Neural cell (in vitro differentiated cells): ENCODE results near the gene IL10RA. TPM values are rescaled to one million over a fixed set of nuclear protein-coding genes. Genes with fewer than 3 reads are reported as not detected.

ENCODE experiments used
- H2AFZ ChIP-seq: fragments of 200-600, 300-800 bp; sonication (generic), shearing (Covaris generic); 2 replicates; pipeline ENCODE4 v1.6.0; 2014; ENCODE audit warnings: low read depth, mild to moderate bottlenecking, antibody characterized with exemption, low read length, moderate library complexity
- H3F3A ChIP-seq: fragments of 200-600 bp; shearing (Covaris generic); 2 replicates; pipeline ENCODE4 v1.6.1; 2016; ENCODE audit warnings: mild to moderate bottlenecking, moderate library complexity, mixed read lengths, antibody characterized with exemption, low read length; ENCODE audit not compliant: insufficient read depth, poor library complexity, severe bottlenecking
- H3K27ac ChIP-seq: fragments of 200-600, 300-800 bp; sonication (generic), shearing (Covaris generic); 2 replicates; pipeline ENCODE4 v1.5.1; 2014; ENCODE audit warnings: mild to moderate bottlenecking, low read length, moderate library complexity
- H3K27me3 ChIP-seq: fragments of 300-800, 200-600 bp; sonication (generic), shearing (Covaris generic); 2 replicates; pipeline ENCODE4 v1.6.0; 2014; ENCODE audit warnings: mild to moderate bottlenecking, low read depth, low read length, moderate library complexity; ENCODE audit not compliant: insufficient read depth
- H3K36me3 ChIP-seq: fragments of 300-800, 200-600 bp; sonication (generic), shearing (Covaris generic); 2 replicates; pipeline ENCODE4 v1.5.1; 2014; ENCODE audit warnings: mild to moderate bottlenecking, antibody characterized with exemption, low read length, moderate library complexity; ENCODE audit not compliant: insufficient read depth
- H3K4me2 ChIP-seq: fragments of 300-800, 200-600 bp; sonication (generic), shearing (Covaris generic); 2 replicates; pipeline ENCODE4 v1.6.0; 2014; ENCODE audit warnings: mild to moderate bottlenecking, low read length
- H3K4me3 ChIP-seq: fragments of 300-800, 200-600 bp; sonication (generic), shearing (Covaris generic); 2 replicates; pipeline ENCODE4 v1.5.1; 2014; ENCODE audit warnings: mild to moderate bottlenecking, low read length, moderate library complexity
- H3K79me2 ChIP-seq: fragments of 200-600 bp; shearing (Covaris generic); replicated peaks from 2 replicates; pipeline ENCODE4 v1.6.0; 2014; ENCODE audit warnings: mild to moderate bottlenecking, low read length, moderate library complexity; ENCODE audit not compliant: insufficient read depth
- H3K9ac ChIP-seq: fragments of 300-800, 200-600 bp; sonication (generic), shearing (Covaris generic); 2 replicates; pipeline ENCODE4 v1.6.1; 2016; ENCODE audit warnings: mild to moderate bottlenecking, low read length, mixed read lengths
- H3K9me2 ChIP-seq: fragments of 200-600 bp; shearing (Covaris generic); 2 replicates; pipeline ENCODE4 v1.6.1; 2016; ENCODE audit warnings: mild to moderate bottlenecking, low read length, mixed read lengths; ENCODE audit not compliant: insufficient read depth
- H3K9me3 ChIP-seq: fragments of 200-600, 300-800 bp; sonication (generic), shearing (Covaris generic); 2 replicates; pipeline ENCODE4 v1.6.1; 2016; ENCODE audit warnings: mild to moderate bottlenecking, mixed run types, low read length, moderate library complexity, mixed read lengths
- H4K20me1 ChIP-seq: fragments of 200-600 bp; shearing (Covaris generic); 2 replicates; pipeline ENCODE4 v1.6.1; 2016; ENCODE audit warnings: mild to moderate bottlenecking, mixed run types; ENCODE audit not compliant: insufficient read depth
- CTCF ChIP-seq: fragments of 450-650 bp; IDR thresholded peaks from 2 replicates; pipeline ENCODE4 v1.5.1; 2014; ENCODE audit warnings: antibody characterized with exemption, mild to moderate bottlenecking, moderate library complexity; ENCODE audit not compliant: poor library complexity, severe bottlenecking
- EP300 ChIP-seq: fragments of 450-650 bp; conservative IDR thresholded peaks from 2 replicates; pipeline ENCODE4 v1.6.1; 2014; ENCODE audit warnings: antibody characterized with exemption, mild to moderate bottlenecking, moderate library complexity; ENCODE audit not compliant: poor library complexity, severe bottlenecking
- EZH2 ChIP-seq: fragments of 200-600, 300-800 bp; shearing (Covaris generic), sonication (generic); IDR thresholded peaks from 2 replicates; pipeline ENCODE4 v1.6.1; 2014; ENCODE audit warnings: antibody characterized with exemption, low read length, borderline replicate concordance, mild to moderate bottlenecking; ENCODE audit not compliant: insufficient read depth, poor library complexity, severe bottlenecking
- MXI1 ChIP-seq: fragments of 450-650 bp; conservative IDR thresholded peaks from 2 replicates; pipeline ENCODE4 v1.6.1; 2014; ENCODE audit warnings: antibody characterized with exemption, mild to moderate bottlenecking; ENCODE audit not compliant: poor library complexity, severe bottlenecking
- POLR2AphosphoS5 ChIP-seq: IDR thresholded peaks from 2 replicates; pipeline ENCODE4 v1.6.1; 2012
- RAD21 ChIP-seq: fragments of 450-650 bp; conservative IDR thresholded peaks from 2 replicates; pipeline ENCODE4 v1.6.1; 2014; ENCODE audit warnings: antibody characterized with exemption, mild to moderate bottlenecking, moderate library complexity
- REST ChIP-seq: IDR thresholded peaks from 2 replicates; pipeline ENCODE4 v1.6.1; 2012; ENCODE audit warnings: borderline replicate concordance
- SMC3 ChIP-seq: fragments of 450-650 bp; conservative IDR thresholded peaks from 2 replicates; pipeline ENCODE4 v1.6.1; 2014; ENCODE audit warnings: antibody characterized with exemption, mild to moderate bottlenecking, moderate library complexity; ENCODE audit not compliant: poor library complexity
- TAF1 ChIP-seq: IDR thresholded peaks from 2 replicates; pipeline ENCODE4 v1.6.1; 2012; ENCODE audit warnings: low read depth
- polyA plus RNA-seq: library from polyadenylated mRNA; depleted of rRNA; stranded (reverse); fragments of >200 nt; gene quantifications from 2 replicates; pipeline ENCODE4 v1.2.3, GENCODE V29; 2014

The IL10RA gene
- polyA plus RNA-seq, 1 donor from 2014 or later: 1.1 TPM

GRCh38 chr11:118010738-118011461, 24.7 kb downstream of the IL10RA start:
- Histone ChIP-seq H3K36me3 (no peaks in the 10 kb centered on the region), H4K20me1 (no peaks in the 10 kb centered on the region), H3K9me2 (no peaks in the 10 kb centered on the region), H2AFZ (no peak overlapping the region), H3K9ac (no peak overlapping the region), H3K79me2 (no peaks in the 10 kb centered on the region), H3K9me3 (no peaks in the 10 kb centered on the region), H3K4me3 (no peak overlapping the region), H3K4me2 (no peak overlapping the region), H3F3A (no peaks in the 10 kb centered on the region), H3K27ac (no peak overlapping the region), H3K27me3 (no peaks in the 10 kb centered on the region)
- TF ChIP-seq CTCF (no peak), EZH2 (no peak), POLR2AphosphoS5 (no peak), TAF1 (no peak), RAD21 (no peak), REST (no peak)

- no peaks in the 10 kb centered on the region for H3K9me2 ChIP-seq
- no peak overlapping the region for H3K4me2 ChIP-seq
- no peaks in the 10 kb centered on the region for H3F3A ChIP-seq
- H3K36me3 ChIP-seq: no peaks in the 10 kb centered on the region
- no peaks in the 10 kb centered on the region for H4K20me1 ChIP-seq
- H3K9me3 ChIP-seq: no peaks in the 10 kb centered on the region
- TF ChIP-seq REST (no peak), MXI1 (no peak), EZH2 (no peak), RAD21 (no peak), POLR2AphosphoS5 (no peak), CTCF (no peak), EP300 (no peak), TAF1 (no peak), SMC3 (no peak)
- no peak overlapping the region for H3K27ac ChIP-seq
- H2AFZ ChIP-seq: no peak overlapping the region
- H3K9ac ChIP-seq: no peak overlapping the region
- no peaks in the 10 kb centered on the region for H3K79me2 ChIP-seq
- H3K4me3 ChIP-seq: no peak overlapping the region
- no peaks in the 10 kb centered on the region for H3K27me3 ChIP-seq
These were observed 26.0 kb downstream of the IL10RA start for GRCh38 chr11:118012083-118012669.
